ENCODE results near the gene MNS1.
"Not testable (repeated sequence)": the region's sequence is repeated elsewhere in the genome, so short reads cannot be mapped to it uniquely, and the experiment has no call there.

The MNS1 gene

GRCh38 chr15:56411122-56411749 is 53.7 kb downstream of the MNS1 start:
- POLR2A ChIA-PET (ENCODE audit: low non-redundant PET) = no interaction called here
- CTCF ChIA-PET = no interaction called here
- TF ChIP-seq, protein P1, sequence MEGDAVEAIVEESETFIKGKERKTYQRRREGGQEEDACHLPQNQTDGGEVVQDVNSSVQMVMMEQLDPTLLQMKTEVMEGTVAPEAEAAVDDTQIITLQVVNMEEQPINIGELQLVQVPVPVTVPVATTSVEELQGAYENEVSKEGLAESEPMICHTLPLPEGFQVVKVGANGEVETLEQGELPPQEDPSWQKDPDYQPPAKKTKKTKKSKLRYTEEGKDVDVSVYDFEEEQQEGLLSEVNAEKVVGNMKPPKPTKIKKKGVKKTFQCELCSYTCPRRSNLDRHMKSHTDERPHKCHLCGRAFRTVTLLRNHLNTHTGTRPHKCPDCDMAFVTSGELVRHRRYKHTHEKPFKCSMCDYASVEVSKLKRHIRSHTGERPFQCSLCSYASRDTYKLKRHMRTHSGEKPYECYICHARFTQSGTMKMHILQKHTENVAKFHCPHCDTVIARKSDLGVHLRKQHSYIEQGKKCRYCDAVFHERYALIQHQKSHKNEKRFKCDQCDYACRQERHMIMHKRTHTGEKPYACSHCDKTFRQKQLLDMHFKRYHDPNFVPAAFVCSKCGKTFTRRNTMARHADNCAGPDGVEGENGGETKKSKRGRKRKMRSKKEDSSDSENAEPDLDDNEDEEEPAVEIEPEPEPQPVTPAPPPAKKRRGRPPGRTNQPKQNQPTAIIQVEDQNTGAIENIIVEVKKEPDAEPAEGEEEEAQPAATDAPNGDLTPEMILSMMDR (conservative IDR thresholded peaks at IDR 0.05; ENCODE audit: low read depth) = no peak
- no peak overlapping the region for H3K27ac ChIP-seq
- DNase-seq (ENCODE audit: low spot score) = no peak

DNA sequence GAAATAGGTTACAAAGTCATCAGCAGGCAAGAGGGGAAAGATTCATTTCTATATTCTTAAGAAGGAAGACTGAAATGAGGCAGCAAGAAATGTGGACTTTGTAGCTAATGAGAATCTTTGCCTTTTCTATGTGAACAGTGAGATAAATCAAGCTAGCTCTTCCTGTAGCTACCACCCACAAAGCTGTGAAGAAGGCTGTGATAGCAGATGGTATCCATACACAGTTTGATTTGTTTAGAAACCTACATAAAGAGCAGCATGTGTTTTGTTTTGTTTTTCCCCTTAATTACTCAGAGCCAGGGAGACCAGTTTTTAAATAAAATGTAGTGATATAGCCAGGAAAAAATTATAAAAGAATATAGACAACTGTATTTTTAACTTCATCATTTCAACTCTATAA is 54.2 kb downstream of the MNS1 start:
- POLR2A ChIA-PET (ENCODE audit: low non-redundant PET) = no interaction called here
- DNase-seq (ENCODE audit: low spot score) = no peak
- CTCF ChIA-PET = no interaction called here
- H3K27ac ChIP-seq = no peak overlapping the region
- TF ChIP-seq, protein P1 (conservative IDR thresholded peaks at IDR 0.05; ENCODE audit: low read depth) = no peak

GRCh38 chr15:56399209-56399608 is 65.7 kb downstream of the MNS1 start:
- H3K27ac ChIP-seq; CTCF ChIA-PET; POLR2A ChIA-PET (ENCODE audit: low non-redundant PET); DNase-seq (ENCODE audit: low spot score): not testable (repeated sequence)

DNA sequence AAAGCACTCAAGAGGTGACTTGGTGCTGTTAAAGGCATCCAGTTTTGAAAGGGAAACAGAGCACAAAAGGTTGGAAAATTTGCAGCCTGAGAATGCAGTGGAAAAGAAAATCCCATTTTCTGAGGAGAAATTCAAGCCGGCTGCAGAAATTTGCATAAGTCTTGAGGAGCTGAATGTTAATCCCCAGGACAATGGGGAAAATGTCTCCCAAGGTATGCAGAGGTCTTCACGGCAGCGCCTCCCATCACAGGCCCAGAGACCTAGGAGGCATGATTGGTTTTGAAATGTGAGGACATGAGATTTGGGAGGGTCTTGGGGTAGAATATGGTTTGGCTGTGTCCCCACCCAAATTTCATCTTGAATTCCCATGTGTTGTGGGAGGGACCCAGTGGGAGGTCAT is 67.6 kb downstream of the MNS1 start:
- CTCF ChIA-PET = interaction anchor here (0.6 kb wide), 1 partner anchor 976 kb away, joined by 4 read pairs; no protein-coding TSS in a partner anchor
- POLR2A ChIA-PET (ENCODE audit: low non-redundant PET); DNase-seq (ENCODE audit: low spot score); H3K27ac ChIP-seq: not testable (repeated sequence)

DNA sequence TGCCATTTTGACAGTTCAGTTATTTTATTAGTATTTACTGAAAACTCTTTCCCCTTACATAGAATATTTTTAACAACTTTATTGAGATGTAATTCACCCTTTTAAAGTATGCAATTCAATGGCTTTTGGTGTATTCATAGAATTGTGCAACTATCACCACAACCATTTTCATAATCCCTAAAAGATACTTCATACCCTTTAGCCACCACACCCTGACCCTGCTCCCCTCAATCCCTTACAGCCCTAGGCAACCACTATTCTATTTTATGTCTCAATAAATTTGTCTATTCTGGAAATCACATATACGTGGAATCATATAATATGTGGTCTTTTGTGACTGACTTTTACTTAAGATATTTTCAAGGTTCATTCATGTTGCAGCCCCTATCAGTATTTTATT is 70.0 kb downstream of the MNS1 start:
- CTCF ChIA-PET = no interaction called here

DNA sequence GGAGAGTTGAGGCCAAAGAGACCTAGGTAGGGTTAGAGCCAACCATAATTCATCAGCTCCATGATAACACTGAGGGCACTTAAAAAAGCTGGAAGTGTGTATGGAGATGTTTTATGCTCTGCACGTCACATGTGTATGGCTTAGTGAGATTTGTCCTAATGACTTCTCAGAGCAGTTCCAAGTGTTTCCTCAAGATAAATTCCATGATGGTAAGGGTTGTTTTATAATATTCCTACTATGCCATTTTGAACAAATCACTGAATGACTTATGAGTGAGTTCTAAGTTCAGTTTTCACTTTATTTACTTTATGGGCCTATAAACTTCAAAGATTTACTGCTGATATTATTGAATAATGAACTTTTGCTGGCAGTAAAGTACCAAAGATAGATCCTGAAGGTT is 71.7 kb downstream of the MNS1 start:
- DNase-seq (ENCODE audit: low spot score) = no peak
- ChIA-PET POLR2A (ENCODE audit: low non-redundant PET) (no interaction called here), CTCF (interaction anchor here (0.5 kb wide), 1 partner anchor 146 kb away, joined by 3 read pairs; no protein-coding TSS in a partner anchor)

More for the DNA sequence above, 70.0 kb downstream of the MNS1 start:
- no peak overlapping the region for H3K27ac ChIP-seq
- DNase-seq (ENCODE audit: low spot score) = no peak
- POLR2A ChIA-PET (ENCODE audit: low non-redundant PET) = no interaction called here
- TF ChIP-seq, protein P1 (conservative IDR thresholded peaks at IDR 0.05; ENCODE audit: low read depth) = no peak

DNA sequence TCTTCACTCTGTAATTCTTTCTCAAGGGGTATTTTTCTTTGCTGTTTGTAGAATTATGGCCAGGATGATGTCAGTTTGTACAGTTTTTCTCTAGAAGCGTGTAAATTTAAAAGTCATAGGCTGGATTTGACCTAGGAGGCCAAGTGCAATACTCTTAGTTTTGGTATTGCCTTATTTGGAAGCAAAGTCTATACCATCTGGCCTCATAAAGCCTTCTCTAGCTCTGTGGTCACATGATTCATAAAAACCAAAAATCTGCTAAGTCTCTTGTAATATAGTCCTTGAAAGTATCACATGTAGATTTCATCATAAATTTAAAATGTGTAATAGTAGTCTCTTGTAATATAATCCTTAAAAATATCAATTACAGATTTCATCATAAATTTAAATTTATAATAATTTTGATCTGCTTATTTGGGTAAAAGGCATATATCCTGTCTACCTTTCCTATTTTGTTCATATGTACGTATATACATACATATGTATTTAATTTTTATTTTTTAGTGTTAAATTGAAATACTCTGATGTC is 74.1 kb downstream of the MNS1 start:
- TF ChIP-seq, protein P1 (conservative IDR thresholded peaks at IDR 0.05; ENCODE audit: low read depth) = no peak
- POLR2A ChIA-PET (ENCODE audit: low non-redundant PET) = no interaction called here
- no peak overlapping the region for H3K27ac ChIP-seq
- CTCF ChIA-PET = no interaction called here
- DNase-seq (ENCODE audit: low spot score) = no peak

More for the DNA sequence above, 71.7 kb downstream of the MNS1 start:
- H3K27ac ChIP-seq = no peak overlapping the region
- TF ChIP-seq, protein P1 (conservative IDR thresholded peaks at IDR 0.05; ENCODE audit: low read depth) = no peak

Data from RWPE1 (cell line).